Bronchial epithelial cell (primary cell): Measurements from ENCODE around the gene RPS25. TPM values are rescaled to one million over a fixed set of nuclear protein-coding genes. Genes with fewer than 3 reads are reported as not detected.

ENCODE experiments used
- DNase-seq: peaks from one replicate; pipeline ENCODE4 v3.0.0-alpha.2; 2010; ENCODE audit warnings: low read depth
- FAIRE-seq: peaks from 2 replicates; lab custom pipeline; 2011; peaks lifted over from hg19 to GRCh38; lab: Jason Lieb, UNC
- H3K27me3 ChIP-seq: 2 replicates; pipeline ENCODE4 v1.5.1; 2011; ENCODE audit warnings: low read length; ENCODE audit not compliant: control insufficient read depth, insufficient read depth
- H3K36me3 ChIP-seq: 2 replicates; pipeline ENCODE4 v1.5.1; 2011; ENCODE audit warnings: low read length; ENCODE audit not compliant: control insufficient read depth, insufficient read depth
- H3K4me3 ChIP-seq: 2 replicates; pipeline ENCODE4 v1.5.1; 2011; ENCODE audit warnings: mild to moderate bottlenecking, low read depth, low read length, control low read depth
- CTCF ChIP-seq: IDR thresholded peaks from 2 replicates; pipeline ENCODE4 v1.5.1; 2011; ENCODE audit warnings: mild to moderate bottlenecking, moderate library complexity, low read length, control low read depth, inconsistent platforms; ENCODE audit not compliant: insufficient read depth, severe bottlenecking
- total RNA-seq: library from RNA; depleted of rRNA; stranded (reverse); fragments of >200 nt; gene quantifications from 2 replicates; pipeline ENCODE4 v1.2.1, GENCODE V29; 2014

RPS25 gene
- total RNA-seq, 1 donor from 2014 or later = 1,126 TPM

- Histone ChIP-seq H3K4me3 (no peak overlapping the region), H3K27me3 (no peaks in the 10 kb centered on the region)
- no peak for FAIRE-seq
Measured at GRCh38 chr11:119027561-119028345, 9.6 kb upstream of the RPS25 start.

GRCh38 chr11:119026970-119027369, 8.8 kb upstream of the RPS25 start:
- Histone ChIP-seq H3K4me3 (no peak overlapping the region), H3K36me3 (peaks cover 9% of the 10 kb centered on the region), H3K27me3 (no peaks in the 10 kb centered on the region)
- DNase-seq = no peak
- peak; percentile 18 for FAIRE-seq
- TF ChIP-seq CTCF = no peak

More at GRCh38 chr11:119027561-119028345, 9.6 kb upstream of the RPS25 start:
- TF ChIP-seq CTCF = no peak
- no peak for DNase-seq
- peaks cover 9% of the 10 kb centered on the region for H3K36me3 ChIP-seq

- FAIRE-seq = no peak
- H3K36me3 ChIP-seq = peaks cover 14% of the 10 kb centered on the region
- no peak for TF ChIP-seq CTCF
Measured at GRCh38 chr11:119025978-119026766, 8.0 kb upstream of the RPS25 start.

GRCh38 chr11:119025541-119025940, 7.4 kb upstream of the RPS25 start:
- no peak for DNase-seq
- no peak for TF ChIP-seq CTCF
- Histone ChIP-seq H3K4me3 (no peak overlapping the region), H3K27me3 (no peaks in the 10 kb centered on the region), H3K36me3 (peaks cover 15% of the 10 kb centered on the region)
- no peak for FAIRE-seq

More at GRCh38 chr11:119025978-119026766, 8.0 kb upstream of the RPS25 start:
- no peak for DNase-seq
- no peak overlapping the region for H3K4me3 ChIP-seq
- H3K27me3 ChIP-seq = no peaks in the 10 kb centered on the region

- DNase-seq (no peak), FAIRE-seq (no peak)
- H3K36me3 ChIP-seq = peaks cover 17% of the 10 kb centered on the region
- TF ChIP-seq CTCF = no peak
- H3K27me3 ChIP-seq = no peaks in the 10 kb centered on the region
- no peak overlapping the region for H3K4me3 ChIP-seq
Measured at GRCh38 chr11:119025099-119025473, 6.9 kb upstream of the RPS25 start.
